Measurements from ENCODE around the gene CNOT8.

GRCh38 chr5:154813736-154814135 is 44.7 kb upstream of the CNOT8 start:
- TF ChIP-seq, protein P1, sequence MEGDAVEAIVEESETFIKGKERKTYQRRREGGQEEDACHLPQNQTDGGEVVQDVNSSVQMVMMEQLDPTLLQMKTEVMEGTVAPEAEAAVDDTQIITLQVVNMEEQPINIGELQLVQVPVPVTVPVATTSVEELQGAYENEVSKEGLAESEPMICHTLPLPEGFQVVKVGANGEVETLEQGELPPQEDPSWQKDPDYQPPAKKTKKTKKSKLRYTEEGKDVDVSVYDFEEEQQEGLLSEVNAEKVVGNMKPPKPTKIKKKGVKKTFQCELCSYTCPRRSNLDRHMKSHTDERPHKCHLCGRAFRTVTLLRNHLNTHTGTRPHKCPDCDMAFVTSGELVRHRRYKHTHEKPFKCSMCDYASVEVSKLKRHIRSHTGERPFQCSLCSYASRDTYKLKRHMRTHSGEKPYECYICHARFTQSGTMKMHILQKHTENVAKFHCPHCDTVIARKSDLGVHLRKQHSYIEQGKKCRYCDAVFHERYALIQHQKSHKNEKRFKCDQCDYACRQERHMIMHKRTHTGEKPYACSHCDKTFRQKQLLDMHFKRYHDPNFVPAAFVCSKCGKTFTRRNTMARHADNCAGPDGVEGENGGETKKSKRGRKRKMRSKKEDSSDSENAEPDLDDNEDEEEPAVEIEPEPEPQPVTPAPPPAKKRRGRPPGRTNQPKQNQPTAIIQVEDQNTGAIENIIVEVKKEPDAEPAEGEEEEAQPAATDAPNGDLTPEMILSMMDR (IDR thresholded peaks at IDR 0.05; ENCODE audit: insufficient read depth, low read depth, low read length), result no peak
- no peak for TF ChIP-seq EZH2 (IDR thresholded peaks at IDR 0.05; ENCODE audit: insufficient read depth, low read length)
